Suprapubic skin (tissue), 3 donors: ENCODE results near the gene SDC4.

Source experiments
- POLR2AphosphoS5 ChIP-seq, 3 donors: sonication (generic); formaldehyde crosslinking; IDR thresholded peaks; one replicate each; pipeline ENCODE4 v1.6.1; 2017; ENCODE audit warnings: antibody characterized with exemption in 3 of 3
- TF ChIP-seq, protein P1 (sequence below), 2 donors: fragments of 200-600 bp in 1 of 2; fragments of 450-650 bp in 1 of 2; sonication (generic) in 1 of 2; IDR thresholded peaks; one replicate each; pipeline ENCODE4 v1.5.1; 2016 to 2019; ENCODE audit warnings: antibody characterized with exemption in 2 of 2, mild to moderate bottlenecking in 1 of 2, moderate library complexity in 1 of 2

DNA sequence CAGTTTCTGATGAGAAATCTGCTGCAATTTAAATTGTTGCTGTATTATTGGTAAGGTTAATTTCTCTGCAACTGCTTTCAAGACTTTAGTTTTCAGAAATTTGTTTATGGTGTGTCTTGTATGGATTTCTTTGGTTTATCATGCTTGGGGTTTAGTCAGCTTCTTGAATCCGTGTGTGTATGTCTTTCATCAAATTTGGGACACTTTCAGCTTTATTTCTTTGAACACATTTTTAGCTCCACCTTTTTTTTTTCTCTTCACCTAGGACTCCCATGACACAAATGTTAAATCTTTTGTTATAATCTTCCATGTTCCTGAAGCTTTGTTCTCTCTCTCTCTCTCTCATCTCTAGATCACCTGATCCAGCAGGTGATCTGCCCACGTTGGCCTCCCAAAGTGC lies 43.3 kb upstream of the SDC4 start:
- TF ChIP-seq, protein P1, sequence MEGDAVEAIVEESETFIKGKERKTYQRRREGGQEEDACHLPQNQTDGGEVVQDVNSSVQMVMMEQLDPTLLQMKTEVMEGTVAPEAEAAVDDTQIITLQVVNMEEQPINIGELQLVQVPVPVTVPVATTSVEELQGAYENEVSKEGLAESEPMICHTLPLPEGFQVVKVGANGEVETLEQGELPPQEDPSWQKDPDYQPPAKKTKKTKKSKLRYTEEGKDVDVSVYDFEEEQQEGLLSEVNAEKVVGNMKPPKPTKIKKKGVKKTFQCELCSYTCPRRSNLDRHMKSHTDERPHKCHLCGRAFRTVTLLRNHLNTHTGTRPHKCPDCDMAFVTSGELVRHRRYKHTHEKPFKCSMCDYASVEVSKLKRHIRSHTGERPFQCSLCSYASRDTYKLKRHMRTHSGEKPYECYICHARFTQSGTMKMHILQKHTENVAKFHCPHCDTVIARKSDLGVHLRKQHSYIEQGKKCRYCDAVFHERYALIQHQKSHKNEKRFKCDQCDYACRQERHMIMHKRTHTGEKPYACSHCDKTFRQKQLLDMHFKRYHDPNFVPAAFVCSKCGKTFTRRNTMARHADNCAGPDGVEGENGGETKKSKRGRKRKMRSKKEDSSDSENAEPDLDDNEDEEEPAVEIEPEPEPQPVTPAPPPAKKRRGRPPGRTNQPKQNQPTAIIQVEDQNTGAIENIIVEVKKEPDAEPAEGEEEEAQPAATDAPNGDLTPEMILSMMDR (IDR thresholded peaks at IDR 0.05) = no peak
- no peak for TF ChIP-seq POLR2AphosphoS5 (IDR thresholded peaks at IDR 0.05)
